Suppressor macrophage treated with lipopolysaccharide for 1 hour (primary cell): Measurements from ENCODE around the gene MVK.
A peak's percentile ranks its signal among the peaks of the same experiment; 100 is the strongest.

Experiments
- DNase-seq, 3 donors: peaks; one replicate each; pipeline ENCODE4 v3.0.0-alpha.2; 2020 to 2022

The MVK gene

DNA sequence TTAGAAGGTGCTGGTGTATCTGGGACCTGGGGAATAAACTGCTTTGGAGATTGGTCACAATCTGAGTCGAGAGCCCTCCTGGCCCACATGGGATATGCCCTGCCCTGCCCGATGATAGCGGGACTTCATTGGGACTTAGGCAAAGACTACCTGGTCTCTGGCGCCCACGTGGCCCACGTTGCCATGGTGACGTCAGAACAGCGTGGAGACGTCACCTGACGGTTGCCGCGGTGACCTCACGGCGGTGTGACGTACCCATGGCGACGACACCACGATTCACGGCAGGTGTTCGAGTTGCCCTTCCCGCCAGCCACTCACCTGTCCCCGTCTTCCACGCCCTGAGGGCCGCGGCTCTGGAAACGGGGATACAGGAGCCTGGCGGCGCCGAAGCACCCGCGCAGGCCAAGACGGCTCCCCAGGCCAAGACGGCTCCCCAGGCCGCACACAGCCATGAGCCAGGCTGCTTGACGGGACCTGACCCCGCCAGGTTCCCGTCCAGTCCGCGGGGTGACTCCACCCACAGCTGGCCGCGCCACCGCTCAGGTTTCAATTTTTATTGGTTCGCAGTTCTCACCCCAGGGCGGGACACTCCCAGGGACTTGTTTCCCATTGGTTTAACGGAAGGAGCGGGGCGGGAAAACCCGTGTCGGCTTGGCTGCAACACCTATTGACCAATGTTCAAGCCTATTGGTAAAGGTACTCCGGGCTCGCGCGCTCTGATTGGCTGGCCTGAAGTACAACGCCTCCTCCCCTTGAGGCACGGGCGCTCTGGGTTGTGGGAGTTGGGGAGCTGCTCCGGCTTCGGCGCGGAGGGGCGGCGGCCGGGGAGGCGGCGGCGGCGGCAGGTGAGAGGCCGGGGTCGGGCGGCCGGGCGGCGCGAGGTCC is at the start of gene MVK, which contains the start of gene MMAB:
MVK (plus strand) TSS at position 766 of the 885 bp plus-strand sequence. CDS start 1,029 bp downstream, outside the sequence.
MMAB (minus strand) TSS at position 476 of the 885 bp plus-strand sequence; CDS start at position 452, 24 bp downstream.
- peak; percentile 99 for DNase-seq

- no peak for DNase-seq
These were observed 48.9 kb upstream of the MVK start for GRCh38 chr12:109524466-109525278.

DNA sequence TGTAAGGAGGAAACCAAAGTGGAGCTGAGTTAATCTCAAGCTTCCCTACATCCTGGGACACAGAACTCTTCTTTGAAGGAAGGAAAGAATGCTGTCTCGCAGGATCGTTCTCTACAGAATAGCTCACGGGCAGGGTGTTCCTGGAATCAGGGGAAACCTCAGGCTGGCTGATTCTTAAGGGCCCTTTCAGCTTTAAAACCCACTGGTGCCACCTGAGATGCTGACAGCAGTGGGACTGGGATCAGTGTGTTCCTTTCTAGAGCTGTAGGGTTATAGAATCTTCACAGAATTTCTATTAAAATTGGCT is 48.4 kb upstream of the MVK start:
- no peak for DNase-seq

DNA sequence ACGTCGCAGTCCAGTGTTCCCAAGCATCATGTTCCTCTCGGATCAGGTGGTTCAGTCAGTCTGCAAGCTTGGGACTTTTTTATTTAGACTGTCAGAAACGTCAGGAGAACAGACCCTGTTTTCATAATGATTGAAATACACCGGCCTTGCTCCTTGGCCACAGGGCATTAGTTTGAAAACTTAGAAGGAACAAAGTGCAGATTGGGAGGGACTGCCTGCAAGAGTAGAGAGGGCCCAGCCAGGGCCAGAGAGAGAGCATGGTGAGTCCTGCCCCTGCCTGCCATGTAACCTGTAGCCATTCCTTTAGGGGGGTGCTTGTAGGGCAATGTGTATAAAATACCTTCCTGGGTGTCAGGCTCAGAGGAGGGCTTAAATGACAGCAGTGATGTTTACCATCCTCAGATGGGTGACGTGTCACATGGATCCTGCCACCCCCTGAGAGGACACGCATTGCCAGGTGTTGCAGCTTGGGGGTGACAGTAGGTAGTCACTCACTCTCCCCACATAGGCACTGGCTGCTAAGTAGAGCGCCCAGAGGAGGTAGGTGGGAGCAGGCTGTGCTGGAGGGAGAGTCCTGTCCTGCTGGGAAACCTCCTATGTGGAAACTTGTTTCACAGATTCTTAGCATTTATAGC is 46.0 kb upstream of the MVK start:
- no peak for DNase-seq

GRCh38 chr12:109529691-109530640 is 43.6 kb upstream of the MVK start:
- no peak for DNase-seq

DNA sequence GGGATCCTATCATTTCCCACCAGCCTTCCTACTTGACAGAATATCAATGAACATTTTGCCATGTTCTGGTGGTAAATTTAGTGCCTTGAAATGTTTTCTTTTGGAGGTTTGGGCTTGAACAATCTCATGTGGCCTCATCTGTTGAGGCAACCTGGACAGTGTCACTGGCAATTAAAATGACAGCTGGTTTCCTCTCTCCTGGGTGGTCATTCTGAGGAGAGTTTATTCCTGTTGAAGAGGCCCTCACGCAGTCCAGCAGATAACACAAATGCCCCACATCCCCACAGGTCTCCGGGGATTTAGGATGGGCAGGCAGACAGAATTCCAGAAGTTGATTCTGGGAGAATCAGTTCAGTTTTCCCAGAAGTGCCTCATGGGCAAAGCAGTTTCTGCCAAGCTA is 42.2 kb upstream of the MVK start:
- no peak for DNase-seq

- DNase-seq, result no peak
These were observed 40.7 kb upstream of the MVK start for GRCh38 chr12:109532721-109533486.

GRCh38 chr12:109533487-109533740 is 40.2 kb upstream of the MVK start:
- DNase-seq, result no peak

GRCh38 chr12:109534456-109534855 is 39.1 kb upstream of the MVK start:
- no peak for DNase-seq

- DNase-seq, result no peak
These were observed 38.2 kb upstream of the MVK start for GRCh38 chr12:109535231-109535862.

DNA sequence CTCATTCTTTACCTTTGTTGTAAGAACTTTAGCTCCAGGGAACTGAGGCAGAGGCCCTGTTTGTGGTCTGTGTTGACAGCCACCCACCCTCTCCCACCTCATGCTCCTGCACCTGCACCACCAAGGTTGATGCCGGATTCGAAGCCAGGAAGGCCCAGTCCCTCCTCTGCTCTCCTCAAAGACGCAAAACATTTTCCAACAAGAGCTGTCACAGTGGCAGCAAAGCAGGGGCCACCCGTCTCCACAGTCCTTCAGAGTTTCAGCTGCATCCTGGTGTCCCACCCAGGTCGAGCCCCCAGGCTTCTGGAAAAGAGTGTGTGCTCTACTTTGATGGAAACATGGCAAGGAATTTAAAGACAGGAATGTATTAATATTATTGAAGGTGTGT is 37.7 kb upstream of the MVK start:
- no peak for DNase-seq

GRCh38 chr12:109537136-109537535 is 36.5 kb upstream of the MVK start:
- no peak for DNase-seq

- DNase-seq, result no peak
These were observed 35.3 kb upstream of the MVK start for GRCh38 chr12:109538191-109538863.

DNA sequence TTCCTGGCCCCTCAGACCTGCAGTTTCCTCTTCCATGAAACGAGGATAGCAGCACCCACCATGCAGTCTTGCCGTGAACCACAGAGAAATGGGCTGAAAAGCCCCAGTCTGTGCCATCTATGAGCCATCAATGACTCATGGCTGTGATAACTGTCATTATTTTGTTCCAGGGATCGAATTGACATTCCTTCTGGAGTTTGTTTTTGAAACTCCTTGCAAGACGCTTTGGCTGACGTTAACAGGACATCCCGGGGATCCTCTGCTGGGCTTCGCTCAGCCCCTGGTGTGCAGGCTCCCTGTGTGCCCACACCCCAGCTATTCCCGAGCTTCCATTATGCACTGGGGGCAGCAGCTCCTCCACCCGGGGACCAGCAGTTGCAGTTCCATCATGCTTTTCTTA is 34.1 kb upstream of the MVK start:
- no peak for DNase-seq

DNA sequence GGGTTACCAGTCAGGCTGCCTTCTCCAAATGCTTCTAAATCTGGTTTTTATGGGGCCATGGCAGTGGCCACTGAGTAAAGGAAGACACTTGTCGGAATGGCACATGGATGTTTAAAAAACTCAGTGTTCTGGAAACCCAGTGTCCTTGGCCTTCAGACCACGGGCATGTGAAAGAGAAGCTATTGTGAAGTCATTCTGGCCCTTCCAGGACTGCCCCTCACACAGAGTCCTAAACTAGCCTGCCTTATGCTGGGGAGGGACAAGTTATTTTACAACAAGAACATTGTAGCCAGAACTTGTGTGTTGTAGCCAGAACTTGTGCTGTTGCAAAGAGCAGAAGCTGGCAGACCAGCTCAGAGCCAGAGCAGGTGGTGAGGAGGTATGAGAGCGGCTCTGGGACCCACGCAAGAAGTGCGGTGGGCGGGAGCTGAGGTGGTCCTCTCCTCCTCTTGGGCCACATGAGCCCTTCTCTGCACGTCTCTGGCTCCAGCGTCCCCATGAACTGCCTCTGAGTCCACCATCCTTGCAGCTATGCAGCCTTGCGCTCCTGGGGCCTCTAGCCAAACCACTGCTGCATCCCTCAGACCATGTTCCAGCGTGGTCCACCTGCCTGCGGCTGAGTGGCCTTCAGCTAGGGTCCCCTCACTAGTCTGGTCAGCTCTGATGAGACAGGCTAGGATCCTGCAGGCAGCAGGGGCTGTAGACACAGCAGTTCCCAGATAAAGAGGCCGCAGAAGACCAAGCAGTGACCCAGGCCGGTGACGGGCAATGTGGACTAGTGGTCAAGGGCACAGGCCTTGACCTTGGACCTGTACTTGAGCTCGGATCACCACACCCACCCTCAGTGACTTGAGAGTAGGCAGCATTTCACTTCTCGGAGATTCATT is 32.8 kb upstream of the MVK start:
- no peak for DNase-seq

GRCh38 chr12:109541413-109541726 is 32.2 kb upstream of the MVK start:
- no peak for DNase-seq

- peak in 1 of 3 donors; percentile 7 for DNase-seq
These were observed 31.6 kb upstream of the MVK start for GRCh38 chr12:109542014-109542413.

GRCh38 chr12:109542876-109543275 is 30.7 kb upstream of the MVK start:
- DNase-seq, result no peak

DNA sequence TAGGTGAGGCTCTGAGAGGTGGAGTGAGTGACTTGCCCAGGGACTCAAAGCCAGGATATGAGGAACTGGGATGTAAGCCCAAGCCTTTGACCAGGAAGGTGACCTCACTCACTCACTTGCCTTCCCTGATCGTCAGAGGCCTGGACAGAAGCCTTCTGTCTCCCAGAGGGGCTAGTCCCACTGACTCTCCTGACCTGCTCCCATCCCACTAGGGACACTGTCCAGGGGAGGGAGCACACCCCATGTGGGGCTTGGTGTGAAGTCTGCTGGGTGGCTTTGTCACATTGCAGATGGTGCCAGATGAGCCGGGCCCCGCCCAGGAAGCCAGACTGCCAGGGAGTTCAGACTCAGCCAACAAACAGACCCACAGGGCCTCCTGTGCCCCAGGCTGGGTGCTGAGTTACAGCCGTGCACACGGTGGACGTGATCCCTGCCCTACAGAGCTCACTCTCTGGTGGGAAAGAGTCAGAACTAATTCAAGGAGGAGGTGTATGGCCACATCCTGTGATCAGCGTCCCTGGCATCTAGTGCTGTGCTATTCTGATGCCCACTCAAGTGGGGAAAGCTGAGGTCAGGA is 28.6 kb upstream of the MVK start:
- no peak for DNase-seq

- no peak for DNase-seq
These were observed 27.8 kb upstream of the MVK start for GRCh38 chr12:109545826-109546225.
